ENCODE data around the gene EPHB1.
"Not testable (repeated sequence)": the region's sequence is repeated elsewhere in the genome, so short reads cannot be mapped to it uniquely, and the experiment has no call there.

Gene EPHB1

GRCh38 chr3:134998855-134999254 lies 203.8 kb downstream of the EPHB1 start:
- H3K36me3 ChIP-seq (ENCODE audit: control insufficient read depth, insufficient read depth, low read length) = no peaks in the 10 kb centered on the region

DNA sequence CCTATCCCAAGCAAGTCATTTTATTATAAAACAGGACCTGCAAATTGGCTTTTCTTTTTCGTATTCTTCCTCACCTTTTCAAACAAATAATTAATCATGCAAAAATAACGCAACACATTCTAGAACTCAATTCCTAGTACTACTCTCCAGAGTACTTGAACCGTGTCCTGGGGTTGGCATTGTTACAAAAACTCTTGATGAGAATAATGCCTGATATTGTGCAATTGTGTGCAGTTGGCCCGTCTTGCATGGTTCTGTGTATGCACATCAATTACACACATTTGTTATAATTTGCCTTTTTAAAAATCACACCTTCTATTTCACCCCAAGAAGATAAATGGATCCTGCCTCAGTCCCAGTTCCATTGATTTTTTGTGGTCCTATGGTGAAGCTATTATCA lies 205.4 kb downstream of the EPHB1 start:
- H3K4me1 ChIP-seq (ENCODE audit: control insufficient read depth, insufficient read depth, low read length) = no peaks in the 10 kb centered on the region
- H3K27ac ChIP-seq (ENCODE audit: low read depth, low read length) = no peak overlapping the region
- H3K9me3 ChIP-seq (ENCODE audit: control insufficient read depth, insufficient read depth, low read length) = no peaks in the 10 kb centered on the region
- H3K27me3 ChIP-seq (ENCODE audit: control insufficient read depth, insufficient read depth, low read length) = no peaks in the 10 kb centered on the region
- no peak overlapping the region for H3K9ac ChIP-seq (ENCODE audit: low read depth, low read length)
- H3K4me3 ChIP-seq (ENCODE audit: low read depth, low read length) = no peak overlapping the region
- no peaks in the 10 kb centered on the region for H3K36me3 ChIP-seq (ENCODE audit: control insufficient read depth, insufficient read depth, low read length)

More at GRCh38 chr3:134998855-134999254, 203.8 kb downstream of the EPHB1 start:
- H3K4me3 ChIP-seq (ENCODE audit: low read depth, low read length) = no peak overlapping the region
- no peak overlapping the region for H3K27ac ChIP-seq (ENCODE audit: low read depth, low read length)
- no peaks in the 10 kb centered on the region for H3K4me1 ChIP-seq (ENCODE audit: control insufficient read depth, insufficient read depth, low read length)
- H3K27me3 ChIP-seq (ENCODE audit: control insufficient read depth, insufficient read depth, low read length) = no peaks in the 10 kb centered on the region
- no peaks in the 10 kb centered on the region for H3K9me3 ChIP-seq (ENCODE audit: control insufficient read depth, insufficient read depth, low read length)
- no peak overlapping the region for H3K9ac ChIP-seq (ENCODE audit: low read depth, low read length)

- H3K9ac ChIP-seq (ENCODE audit: low read depth, low read length); H3K9me3 ChIP-seq (ENCODE audit: control insufficient read depth, insufficient read depth, low read length); H3K4me3 ChIP-seq (ENCODE audit: low read depth, low read length); H3K27me3 ChIP-seq (ENCODE audit: control insufficient read depth, insufficient read depth, low read length); H3K27ac ChIP-seq (ENCODE audit: low read depth, low read length); H3K4me1 ChIP-seq (ENCODE audit: control insufficient read depth, insufficient read depth, low read length); H3K36me3 ChIP-seq (ENCODE audit: control insufficient read depth, insufficient read depth, low read length): not testable (repeated sequence)
Measured at GRCh38 chr3:135005616-135006015, 210.6 kb downstream of the EPHB1 start.

GRCh38 chr3:135007607-135008006 lies 212.5 kb downstream of the EPHB1 start:
- H3K9ac ChIP-seq (ENCODE audit: low read depth, low read length) = no peak overlapping the region
- H3K27me3 ChIP-seq (ENCODE audit: control insufficient read depth, insufficient read depth, low read length) = no peaks in the 10 kb centered on the region
- H3K36me3 ChIP-seq (ENCODE audit: control insufficient read depth, insufficient read depth, low read length) = no peaks in the 10 kb centered on the region
- no peak overlapping the region for H3K27ac ChIP-seq (ENCODE audit: low read depth, low read length)
- peaks cover 9% of the 10 kb centered on the region for H3K9me3 ChIP-seq (ENCODE audit: control insufficient read depth, insufficient read depth, low read length)
- no peaks in the 10 kb centered on the region for H3K4me1 ChIP-seq (ENCODE audit: control insufficient read depth, insufficient read depth, low read length)
- H3K4me3 ChIP-seq (ENCODE audit: low read depth, low read length) = no peak overlapping the region

- Histone ChIP-seq H3K9ac (ENCODE audit: low read depth, low read length) (no peak overlapping the region), H3K36me3 (ENCODE audit: control insufficient read depth, insufficient read depth, low read length) (no peaks in the 10 kb centered on the region), H3K27ac (ENCODE audit: low read depth, low read length) (no peak overlapping the region), H3K27me3 (ENCODE audit: control insufficient read depth, insufficient read depth, low read length) (no peaks in the 10 kb centered on the region), H3K4me1 (ENCODE audit: control insufficient read depth, insufficient read depth, low read length) (no peaks in the 10 kb centered on the region), H3K9me3 (ENCODE audit: control insufficient read depth, insufficient read depth, low read length) (peaks cover 9% of the 10 kb centered on the region), H3K4me3 (ENCODE audit: low read depth, low read length) (no peak overlapping the region)
Measured at GRCh38 chr3:135008326-135008725, 213.3 kb downstream of the EPHB1 start.

DNA sequence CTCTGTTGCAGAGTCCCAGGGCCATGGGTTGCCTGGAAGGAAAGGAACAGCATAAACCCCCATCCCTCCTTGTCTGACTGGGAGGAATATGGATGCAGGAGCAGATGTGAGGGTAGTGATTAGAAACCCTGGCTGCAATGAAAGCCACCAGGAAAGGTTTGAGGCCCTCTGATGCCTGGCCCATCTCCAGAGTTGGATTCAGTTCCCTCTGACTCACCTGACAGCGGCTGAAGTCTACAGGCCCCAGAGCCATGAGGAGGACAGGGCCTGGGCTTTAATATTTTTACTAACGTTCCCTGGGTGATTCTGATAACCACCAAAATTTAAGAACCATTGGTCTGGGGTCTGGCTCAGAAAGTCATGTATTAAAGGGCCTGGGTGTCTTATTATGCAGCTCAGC lies 214.0 kb downstream of the EPHB1 start:
- Histone ChIP-seq H3K9me3 (ENCODE audit: control insufficient read depth, insufficient read depth, low read length) (peaks cover 9% of the 10 kb centered on the region), H3K4me3 (ENCODE audit: low read depth, low read length) (no peak overlapping the region), H3K27ac (ENCODE audit: low read depth, low read length) (no peak overlapping the region), H3K27me3 (ENCODE audit: control insufficient read depth, insufficient read depth, low read length) (no peaks in the 10 kb centered on the region), H3K36me3 (ENCODE audit: control insufficient read depth, insufficient read depth, low read length) (no peaks in the 10 kb centered on the region), H3K9ac (ENCODE audit: low read depth, low read length) (no peak overlapping the region), H3K4me1 (ENCODE audit: control insufficient read depth, insufficient read depth, low read length) (no peaks in the 10 kb centered on the region)

GRCh38 chr3:135012101-135012500 lies 217.0 kb downstream of the EPHB1 start:
- no peaks in the 10 kb centered on the region for H3K4me1 ChIP-seq (ENCODE audit: control insufficient read depth, insufficient read depth, low read length)
- H3K27me3 ChIP-seq (ENCODE audit: control insufficient read depth, insufficient read depth, low read length) = no peaks in the 10 kb centered on the region
- no peak overlapping the region for H3K27ac ChIP-seq (ENCODE audit: low read depth, low read length)
- no peak overlapping the region for H3K4me3 ChIP-seq (ENCODE audit: low read depth, low read length)
- no peaks in the 10 kb centered on the region for H3K36me3 ChIP-seq (ENCODE audit: control insufficient read depth, insufficient read depth, low read length)
- no peak overlapping the region for H3K9ac ChIP-seq (ENCODE audit: low read depth, low read length)
- no peaks in the 10 kb centered on the region for H3K9me3 ChIP-seq (ENCODE audit: control insufficient read depth, insufficient read depth, low read length)

- H3K9ac ChIP-seq (ENCODE audit: low read depth, low read length) = no peak overlapping the region
- H3K27me3 ChIP-seq (ENCODE audit: control insufficient read depth, insufficient read depth, low read length) = no peaks in the 10 kb centered on the region
- no peaks in the 10 kb centered on the region for H3K4me1 ChIP-seq (ENCODE audit: control insufficient read depth, insufficient read depth, low read length)
- H3K27ac ChIP-seq (ENCODE audit: low read depth, low read length) = no peak overlapping the region
- no peaks in the 10 kb centered on the region for H3K36me3 ChIP-seq (ENCODE audit: control insufficient read depth, insufficient read depth, low read length)
- no peak overlapping the region for H3K4me3 ChIP-seq (ENCODE audit: low read depth, low read length)
- H3K9me3 ChIP-seq (ENCODE audit: control insufficient read depth, insufficient read depth, low read length) = no peaks in the 10 kb centered on the region
Measured at GRCh38 chr3:135013206-135013605, 218.1 kb downstream of the EPHB1 start.

DNA sequence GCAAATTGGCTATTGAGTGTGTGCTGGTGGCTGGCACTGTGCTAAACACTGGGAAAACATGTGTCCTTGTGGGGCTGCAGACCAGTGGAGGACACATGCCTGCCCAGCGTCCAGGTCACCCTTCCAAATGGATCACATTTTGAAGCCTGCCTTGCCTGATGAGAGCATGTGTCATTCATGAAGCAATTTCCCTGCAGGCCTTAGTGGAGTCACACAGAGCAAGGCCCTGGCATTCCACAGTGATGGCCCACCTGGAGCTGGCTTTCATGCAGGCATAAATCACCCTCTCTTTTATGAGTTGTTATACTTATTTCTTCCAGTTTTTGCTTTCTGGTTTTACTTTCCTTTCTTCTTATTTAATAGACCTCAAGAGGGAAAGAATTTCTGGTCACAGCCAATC lies 219.5 kb downstream of the EPHB1 start:
- Histone ChIP-seq H3K36me3 (ENCODE audit: control insufficient read depth, insufficient read depth, low read length) (no peaks in the 10 kb centered on the region), H3K9me3 (ENCODE audit: control insufficient read depth, insufficient read depth, low read length) (no peaks in the 10 kb centered on the region), H3K27ac (ENCODE audit: low read depth, low read length) (no peak overlapping the region), H3K27me3 (ENCODE audit: control insufficient read depth, insufficient read depth, low read length) (no peaks in the 10 kb centered on the region), H3K4me3 (ENCODE audit: low read depth, low read length) (no peak overlapping the region), H3K9ac (ENCODE audit: low read depth, low read length) (no peak overlapping the region), H3K4me1 (ENCODE audit: control insufficient read depth, insufficient read depth, low read length) (no peaks in the 10 kb centered on the region)

GRCh38 chr3:135017003-135017893 lies 222.2 kb downstream of the EPHB1 start:
- H3K9me3 ChIP-seq (ENCODE audit: control insufficient read depth, insufficient read depth, low read length) = no peaks in the 10 kb centered on the region
- H3K9ac ChIP-seq (ENCODE audit: low read depth, low read length) = no peak overlapping the region
- no peaks in the 10 kb centered on the region for H3K36me3 ChIP-seq (ENCODE audit: control insufficient read depth, insufficient read depth, low read length)
- H3K27me3 ChIP-seq (ENCODE audit: control insufficient read depth, insufficient read depth, low read length) = no peaks in the 10 kb centered on the region
- H3K4me3 ChIP-seq (ENCODE audit: low read depth, low read length) = no peak overlapping the region
- H3K4me1 ChIP-seq (ENCODE audit: control insufficient read depth, insufficient read depth, low read length) = no peaks in the 10 kb centered on the region
- no peak overlapping the region for H3K27ac ChIP-seq (ENCODE audit: low read depth, low read length)

- Histone ChIP-seq H3K4me3 (ENCODE audit: low read depth, low read length) (no peak overlapping the region), H3K4me1 (ENCODE audit: control insufficient read depth, insufficient read depth, low read length) (peaks cover 9% of the 10 kb centered on the region), H3K27me3 (ENCODE audit: control insufficient read depth, insufficient read depth, low read length) (no peaks in the 10 kb centered on the region), H3K9ac (ENCODE audit: low read depth, low read length) (no peak overlapping the region), H3K9me3 (ENCODE audit: control insufficient read depth, insufficient read depth, low read length) (no peaks in the 10 kb centered on the region), H3K36me3 (ENCODE audit: control insufficient read depth, insufficient read depth, low read length) (no peaks in the 10 kb centered on the region), H3K27ac (ENCODE audit: low read depth, low read length) (no peak overlapping the region)
Measured at GRCh38 chr3:135018149-135018923, 223.3 kb downstream of the EPHB1 start.
